ENCODE data around the gene BAIAP2L2.

- TF ChIP-seq CTCF (IDR thresholded peaks at IDR 0.05; ENCODE audit: low read depth, low read length, poor library complexity, severe bottlenecking) (no peak), EZH2phosphoT487 (IDR thresholded peaks at IDR 0.05; ENCODE audit: borderline replicate concordance, low read length) (no peak)
Observed at GRCh38 chr22:38125038-38125610, 14.6 kb upstream of the BAIAP2L2 start.

Measured in DOHH2 (cell line).